Measurements from ENCODE around the gene BAZ2B. TPM values are rescaled to one million over a fixed set of nuclear protein-coding genes. Genes with fewer than 3 reads are reported as not detected.
"Not testable (repeated sequence)": the region's sequence is repeated elsewhere in the genome, so short reads cannot be mapped to it uniquely, and the experiment has no call there.

BAZ2B gene
- total and polyA plus RNA-seq, 7 donors: 7.6 to 156 (median 105) TPM

- no peaks in the 10 kb centered on the region for H3K4me1 ChIP-seq
- 95 to 99% methylated on average over 2 of the region's 2 CpGs for WGBS, 2 donors
- H3K27ac ChIP-seq: no peak overlapping the region
- no peaks in the 10 kb centered on the region for H3K27me3 ChIP-seq
- DNase-seq: no peak
- no peak overlapping the region for H3K4me3 ChIP-seq
- H3K9me3 ChIP-seq: no peaks in the 10 kb centered on the region
- intact Hi-C loops (cut with DNase I): no loop called here
- TF ChIP-seq POLR2AphosphoS5 (IDR thresholded peaks at IDR 0.05): no peak
- TF ChIP-seq EP300 (IDR thresholded peaks at IDR 0.05): no peak
- TF ChIP-seq POLR2A (IDR thresholded peaks at IDR 0.05): no peak
- no peak for TF ChIP-seq CTCF (IDR thresholded peaks at IDR 0.05)
- H3K36me3 ChIP-seq: no peaks in the 10 kb centered on the region
Measured at GRCh38 chr2:159633219-159633618, 16.9 kb upstream of the BAZ2B start.

DNA sequence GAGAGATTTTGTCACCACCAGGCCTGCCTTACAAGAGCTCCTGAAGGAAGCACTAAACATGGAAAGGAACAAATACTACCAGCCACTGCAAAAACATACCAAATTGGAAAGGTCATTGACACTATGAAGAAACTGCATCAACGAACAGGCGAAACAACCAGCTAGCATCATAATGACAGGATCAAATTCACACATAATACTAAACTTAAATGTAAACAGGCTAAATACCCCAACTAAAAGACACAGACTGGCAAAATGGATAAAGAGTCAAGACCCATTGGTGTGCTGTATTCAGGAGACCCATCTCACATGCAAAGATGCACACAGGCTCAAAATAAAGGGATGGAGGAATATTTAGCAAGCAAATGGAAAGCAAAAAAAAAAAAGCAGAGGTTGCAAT lies 9.3 kb upstream of the BAZ2B start:
- H3K4me1 ChIP-seq; DNase-seq; H3K27ac ChIP-seq; H3K27me3 ChIP-seq; H3K36me3 ChIP-seq; H3K9me3 ChIP-seq; intact Hi-C loops (cut with DNase I); H3K4me3 ChIP-seq: not testable (repeated sequence)
- WGBS, 2 donors: 95 to 98% methylated on average over 2 of the region's 2 CpGs

DNA sequence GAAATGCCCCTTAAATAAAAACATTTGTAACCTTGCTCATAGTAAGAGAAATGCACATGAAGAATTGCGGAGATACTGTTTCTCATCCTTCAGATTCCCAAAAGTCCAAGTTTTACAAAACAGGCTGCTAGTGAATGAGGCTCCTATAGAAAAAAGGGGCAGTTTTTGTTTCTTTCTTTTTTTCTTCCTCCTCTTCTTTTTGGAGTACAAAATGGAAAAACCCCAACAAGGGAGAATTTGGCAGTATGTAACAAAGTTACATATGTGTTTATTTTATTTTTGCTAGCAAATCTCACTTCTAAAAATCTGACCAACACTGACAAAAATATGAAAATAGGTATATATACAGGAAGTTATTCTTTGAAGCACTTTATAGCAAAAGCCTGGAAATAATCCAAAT lies 7.1 kb upstream of the BAZ2B start:
- H3K27ac ChIP-seq: no peak overlapping the region
- H3K36me3 ChIP-seq: no peaks in the 10 kb centered on the region
- TF ChIP-seq EP300 (IDR thresholded peaks at IDR 0.05): no peak
- TF ChIP-seq POLR2AphosphoS5 (IDR thresholded peaks at IDR 0.05): no peak
- no peak for TF ChIP-seq POLR2A (IDR thresholded peaks at IDR 0.05)
- no peak for TF ChIP-seq CTCF (IDR thresholded peaks at IDR 0.05)
- H3K27me3 ChIP-seq: no peaks in the 10 kb centered on the region
- H3K4me1 ChIP-seq: peaks cover 0 to under 1% (median 0%) of the 10 kb centered on the region in 4 donors
- 97 to 98% methylated on average over 1 of the region's 1 CpG for WGBS, 2 donors
- peaks cover 0 to 1% (median 0%) of the 10 kb centered on the region in 4 donors for H3K9me3 ChIP-seq
- no peak overlapping the region for H3K4me3 ChIP-seq
- DNase-seq: no peak
- intact Hi-C loops (cut with DNase I): no loop called here

DNA sequence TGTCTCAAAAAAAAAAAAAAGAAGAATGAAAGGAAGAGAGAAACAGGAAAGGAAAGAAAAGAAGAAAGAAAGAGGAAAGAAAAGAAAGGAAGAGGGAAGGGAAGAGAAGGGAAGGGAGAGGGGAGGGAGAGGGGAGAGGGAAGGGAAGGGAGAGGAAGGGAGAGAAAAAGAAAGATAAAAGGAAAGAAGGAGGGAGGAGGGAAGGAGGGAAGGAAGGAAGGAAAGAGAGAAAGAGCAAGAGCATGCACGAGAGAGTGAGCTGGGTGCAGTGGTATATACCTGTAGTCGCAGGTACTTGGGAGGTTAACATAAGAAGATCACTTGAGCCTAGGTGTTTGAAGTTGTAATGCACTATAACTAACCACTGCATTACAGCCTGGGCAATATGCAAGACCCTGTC lies 6.6 kb upstream of the BAZ2B start:
- no peak for DNase-seq
- Histone ChIP-seq H3K27ac (no peak overlapping the region), H3K36me3 (no peaks in the 10 kb centered on the region), H3K4me1 (peaks cover 0 to 5% (median 1%) of the 10 kb centered on the region in 4 donors), H3K9me3 (peaks cover 0 to 1% (median 0%) of the 10 kb centered on the region in 4 donors), H3K4me3 (no peak overlapping the region), H3K27me3 (no peaks in the 10 kb centered on the region)
- intact Hi-C loops (cut with DNase I): no loop called here
- 93 to 94% methylated on average over 2 of the region's 2 CpGs for WGBS, 2 donors
- TF ChIP-seq POLR2A (IDR thresholded peaks at IDR 0.05) (no peak), POLR2AphosphoS5 (IDR thresholded peaks at IDR 0.05) (no peak), CTCF (IDR thresholded peaks at IDR 0.05) (no peak), EP300 (IDR thresholded peaks at IDR 0.05) (no peak)

DNA sequence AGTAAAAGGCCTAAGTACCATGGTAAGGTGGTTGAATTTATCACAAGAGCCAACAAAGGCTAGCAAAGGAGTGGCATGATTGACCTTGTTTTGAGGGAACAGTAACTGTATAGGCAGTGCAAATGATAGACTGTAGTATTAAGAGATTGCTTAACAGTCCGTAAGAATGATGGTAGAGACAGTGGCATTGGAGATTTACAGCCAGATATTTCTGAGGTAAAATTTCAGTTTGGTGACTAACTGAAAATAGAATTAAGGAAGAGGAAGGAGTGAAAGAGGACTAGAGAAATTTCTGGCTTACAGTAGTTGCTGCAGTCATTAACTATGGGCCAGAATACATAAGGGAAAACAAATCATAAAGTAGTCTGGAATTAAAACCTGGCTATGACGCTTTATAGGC lies 4.4 kb upstream of the BAZ2B start:
- WGBS, 2 donors: 38 to 70% methylated on average over 2 of the region's 2 CpGs
- Histone ChIP-seq H3K4me3 (no peak overlapping the region), H3K36me3 (no peaks in the 10 kb centered on the region), H3K4me1 (peaks cover 0 to 15% (median 12%) of the 10 kb centered on the region in 4 donors), H3K9me3 (peaks cover 0 to 1% (median 0%) of the 10 kb centered on the region in 4 donors), H3K27me3 (no peaks in the 10 kb centered on the region), H3K27ac (no peak overlapping the region)
- intact Hi-C loops (cut with DNase I): no loop called here
- TF ChIP-seq CTCF (IDR thresholded peaks at IDR 0.05) (no peak), POLR2AphosphoS5 (IDR thresholded peaks at IDR 0.05) (no peak), EP300 (IDR thresholded peaks at IDR 0.05) (no peak), POLR2A (IDR thresholded peaks at IDR 0.05) (no peak)
- DNase-seq: no peak

Measured in sigmoid colon (tissue), 7 donors.